GM19240 (cell line): ENCODE measurements around the gene VENTX.
"Not testable (repeated sequence)": the region's sequence is repeated elsewhere in the genome, so short reads cannot be mapped to it uniquely, and the experiment has no call there.

Experiments
- DNase-seq: peaks from one replicate; pipeline ENCODE4 v3.0.0; 2011; ENCODE audit warnings: low spot score; ENCODE audit not compliant: insufficient read length

Gene VENTX

DNA sequence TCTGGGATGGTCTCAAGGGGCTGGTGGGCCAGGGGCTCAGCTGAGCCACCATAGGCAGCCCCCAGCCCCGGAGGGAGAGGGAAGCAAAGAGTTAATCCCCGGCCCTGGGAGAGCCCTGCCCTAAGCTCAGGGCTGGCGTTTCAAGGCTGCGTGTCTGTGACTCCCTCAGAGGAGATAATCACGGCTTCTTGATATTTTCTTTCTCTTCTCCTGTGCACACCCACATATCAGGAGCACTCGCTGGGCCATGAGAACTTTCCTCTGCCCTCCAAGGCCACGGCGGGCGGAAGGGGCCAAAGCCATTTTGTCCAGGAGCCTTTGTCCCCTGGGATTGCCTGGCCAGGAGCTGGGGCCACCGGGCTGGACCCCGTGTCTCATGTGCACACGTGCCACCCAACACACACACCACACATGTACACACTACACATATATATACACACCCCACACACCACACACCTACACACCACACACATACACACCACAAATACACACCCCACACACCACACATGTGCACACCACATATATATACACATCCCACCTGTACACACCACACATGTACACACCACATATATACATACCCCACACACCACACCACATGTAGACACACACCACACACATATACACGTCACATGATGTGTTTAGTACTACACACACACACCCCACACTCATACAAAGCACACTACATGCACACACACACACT, 16.9 kb downstream of the VENTX start:
- DNase-seq = no peak

DNA sequence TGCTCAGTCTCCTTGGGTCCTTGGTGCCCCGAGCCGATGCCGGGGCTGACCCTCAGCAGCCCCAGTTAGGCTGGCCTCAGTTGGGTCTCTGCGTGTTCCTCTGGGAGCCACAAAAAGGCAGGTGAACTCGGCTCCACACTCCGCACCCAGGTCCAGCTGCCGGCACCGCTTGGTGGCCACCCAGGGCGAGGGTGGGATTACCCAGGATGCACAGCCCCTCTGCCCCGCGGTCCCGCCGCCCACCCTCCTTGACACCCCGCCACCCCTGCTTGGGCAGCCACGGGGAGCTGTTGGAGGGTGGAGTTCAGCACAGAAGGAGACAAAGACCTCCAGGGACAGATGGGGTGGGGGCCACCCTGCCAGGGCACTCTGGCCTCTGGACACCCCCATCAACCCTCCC, 17.7 kb downstream of the VENTX start:
- DNase-seq = no peak

- DNase-seq = no peak
Measured at GRCh38 chr10:133257489-133258065, 19.9 kb downstream of the VENTX start.

DNA sequence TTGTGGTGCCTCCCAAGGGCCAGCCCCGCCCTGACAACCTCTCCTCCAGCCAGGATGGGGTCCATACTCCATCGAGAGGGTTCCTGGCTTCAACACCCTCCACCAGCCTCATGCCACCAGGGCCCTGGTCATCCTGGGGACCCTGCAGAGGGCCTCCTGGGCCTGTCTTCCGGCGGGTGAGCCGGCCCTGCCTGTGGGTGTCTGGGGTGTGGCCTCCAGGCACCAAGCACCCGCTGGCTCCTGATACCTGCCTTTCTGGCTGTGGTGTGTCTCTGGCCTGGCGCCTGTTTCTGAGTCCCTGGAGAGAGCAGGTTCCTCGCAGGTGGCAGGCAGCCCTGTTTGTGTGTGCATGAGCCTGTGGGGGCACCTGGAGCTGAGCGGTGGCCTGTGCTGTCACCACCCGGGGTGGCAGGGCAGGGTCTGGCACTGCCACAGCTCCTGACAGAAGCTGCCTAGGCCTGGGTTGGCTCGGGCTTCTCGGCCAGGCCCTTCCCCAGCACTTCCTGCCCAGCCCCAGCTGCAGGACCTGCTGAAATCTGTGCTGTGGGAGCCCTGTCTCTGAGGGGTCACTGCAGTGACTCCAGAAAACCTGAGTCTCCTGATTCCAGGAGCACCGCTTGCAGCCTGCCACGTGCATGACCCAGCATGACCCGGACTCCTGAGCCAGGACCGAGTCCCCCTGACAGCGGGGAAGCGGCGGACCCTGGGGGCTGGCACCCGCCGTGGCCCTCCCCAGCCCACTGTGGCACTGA, 20.6 kb downstream of the VENTX start:
- DNase-seq = no peak

DNA sequence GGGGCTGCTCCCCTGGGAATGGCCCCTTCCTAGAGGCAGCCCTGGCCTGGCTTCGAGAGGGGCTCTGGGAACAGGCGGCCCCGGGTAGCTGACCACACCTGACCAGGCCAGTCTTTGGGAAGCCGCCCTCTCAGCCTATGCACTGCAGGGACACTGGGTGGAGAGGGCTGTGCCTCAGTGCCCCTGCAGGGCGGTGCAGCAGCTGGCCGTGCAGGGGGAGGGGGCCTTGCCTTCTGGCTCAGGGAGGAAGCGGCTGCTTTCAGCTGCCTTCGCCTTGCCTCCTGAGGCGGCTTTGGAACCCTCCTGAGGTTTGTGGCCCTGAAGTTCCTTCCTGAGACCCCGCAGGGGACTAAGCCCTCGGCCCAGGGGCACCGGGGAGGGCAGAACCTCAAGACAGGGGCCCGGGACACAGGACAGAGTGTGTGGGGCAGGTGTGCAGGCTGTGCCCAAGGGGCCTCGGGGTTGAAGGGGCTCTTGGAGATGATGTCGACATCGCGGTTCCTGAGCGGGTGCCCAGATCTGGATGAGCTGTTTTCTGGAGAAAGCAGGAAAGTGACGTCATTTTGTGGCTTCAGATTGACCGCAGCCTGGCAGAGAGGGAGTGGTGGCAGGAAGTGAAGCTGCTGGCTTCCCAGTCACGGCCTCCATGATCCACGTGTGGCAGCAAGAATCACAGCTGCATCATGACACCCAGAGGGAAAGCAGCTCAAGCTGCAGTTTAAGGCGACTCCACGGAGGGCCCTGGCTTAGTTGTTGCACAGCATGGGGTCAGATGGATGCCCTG, 21.4 kb downstream of the VENTX start:
- DNase-seq = no peak

DNA sequence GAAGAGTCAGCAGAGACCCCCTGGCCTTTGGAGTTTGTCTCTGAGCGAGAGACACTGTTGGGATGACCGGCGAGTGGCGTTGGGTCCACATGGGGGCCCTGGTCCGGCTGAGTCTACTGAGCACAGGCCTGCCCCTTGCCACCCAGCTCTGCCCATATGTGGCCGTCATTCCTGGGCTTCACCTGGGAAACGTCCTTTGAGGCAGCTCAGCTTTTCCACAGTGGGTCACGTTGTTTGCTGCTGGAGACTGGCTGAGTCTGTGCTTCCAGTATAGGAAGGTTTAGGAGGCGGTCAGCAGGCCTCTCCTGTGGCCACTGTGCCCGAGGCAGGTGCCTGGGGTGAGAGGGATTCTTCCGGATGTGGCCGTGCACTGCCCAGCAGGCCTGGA, 21.9 kb downstream of the VENTX start:
- no peak for DNase-seq

GRCh38 chr10:133260895-133261725, 23.5 kb downstream of the VENTX start:
- peak; percentile 73 for DNase-seq

DNA sequence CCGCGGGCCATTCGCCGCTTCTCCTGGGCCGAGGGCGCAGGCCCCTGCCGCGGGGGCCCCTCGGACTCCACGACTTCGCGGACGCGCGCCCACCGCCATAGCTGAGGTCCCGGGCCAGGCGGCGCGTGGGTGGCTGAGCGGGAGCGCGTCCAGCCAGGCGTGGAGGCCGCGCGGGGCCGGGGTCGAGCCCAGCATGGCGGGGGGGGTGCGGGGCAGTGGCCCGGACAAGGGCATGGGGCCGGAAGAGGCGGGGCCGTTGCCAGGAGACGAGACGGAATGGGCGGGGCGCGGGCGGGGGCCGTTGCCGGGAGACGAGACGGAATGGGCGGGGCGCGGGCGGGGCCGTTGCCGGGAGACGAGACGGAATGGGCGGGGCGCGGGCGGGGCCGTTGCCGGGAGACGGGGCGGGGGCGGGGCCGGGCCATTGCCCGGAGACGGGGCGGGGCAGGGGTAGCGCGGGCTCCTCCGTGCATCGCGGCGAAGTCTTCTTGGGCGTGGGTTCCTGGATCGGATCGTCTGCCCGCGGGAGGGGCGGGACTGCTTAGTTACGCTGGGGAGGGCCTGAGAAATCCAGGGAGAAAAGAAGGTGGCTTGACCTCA, 24.2 kb downstream of the VENTX start:
- DNase-seq = peak; percentile 90

DNA sequence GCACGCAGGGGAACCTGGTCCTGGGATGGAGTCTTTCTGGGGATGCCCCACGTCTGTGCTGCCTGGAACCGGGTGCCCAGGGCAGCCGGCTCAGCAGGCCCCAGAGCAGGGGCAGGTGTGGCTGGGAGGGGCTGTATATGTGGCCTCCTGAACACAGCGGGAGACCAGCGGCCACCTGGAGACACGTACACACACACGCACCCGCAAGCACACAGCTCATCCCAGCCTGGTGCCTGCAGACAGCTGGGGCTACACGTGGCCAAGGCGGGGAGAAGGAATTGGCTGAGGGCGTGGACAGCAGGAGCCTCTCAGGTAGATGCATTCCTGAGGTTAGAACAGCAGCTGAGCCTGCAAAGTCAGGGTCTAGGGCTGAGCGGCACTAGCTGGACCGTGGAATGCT, 25.0 kb downstream of the VENTX start:
- DNase-seq = no peak

- no peak for DNase-seq
Measured at GRCh38 chr10:133263674-133264073, 26.0 kb downstream of the VENTX start.

- DNase-seq = no peak
Measured at GRCh38 chr10:133264461-133264860, 26.8 kb downstream of the VENTX start.

DNA sequence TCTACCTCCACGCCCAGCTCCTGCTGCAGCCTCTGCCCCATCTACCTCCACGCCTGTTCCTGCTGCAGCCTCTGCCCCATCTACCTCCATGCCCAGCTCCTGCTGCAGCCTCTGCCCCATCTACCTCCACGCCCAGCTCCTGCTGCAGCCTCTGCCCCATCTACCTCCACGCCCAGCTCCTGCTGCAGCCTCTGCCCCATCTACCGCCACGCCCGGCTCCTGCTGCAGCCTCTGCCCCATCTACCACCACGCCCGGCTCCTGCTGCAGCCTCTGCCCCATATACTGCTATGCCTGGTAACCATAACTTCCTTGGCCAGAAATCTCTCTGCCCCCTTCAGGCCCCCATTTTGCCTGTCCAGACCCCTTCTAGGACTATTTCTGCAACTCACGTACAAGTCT, 27.4 kb downstream of the VENTX start:
- DNase-seq = not testable (repeated sequence)

- no peak for DNase-seq
Measured at GRCh38 chr10:133266056-133266795, 28.6 kb downstream of the VENTX start.

DNA sequence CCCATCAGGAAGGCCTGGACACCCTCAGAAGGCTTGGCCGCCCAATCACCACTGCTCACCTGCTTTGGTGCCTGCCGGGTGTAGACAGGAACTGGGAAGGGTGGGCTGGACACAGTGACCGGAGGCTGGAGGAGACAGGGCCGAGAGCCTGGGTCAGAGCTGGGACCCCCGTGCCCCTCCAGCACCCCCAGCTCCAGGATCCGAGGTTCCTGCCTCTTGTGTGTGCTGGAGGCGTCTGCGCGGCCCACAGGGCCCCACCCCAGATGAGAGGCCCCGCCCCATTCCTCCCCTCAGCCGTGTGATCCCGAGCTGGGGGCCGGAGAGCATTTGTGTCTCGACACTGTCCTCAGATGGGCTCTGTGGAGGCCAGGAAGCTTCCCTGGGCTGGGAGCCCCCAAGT, 29.6 kb downstream of the VENTX start:
- DNase-seq = no peak

DNA sequence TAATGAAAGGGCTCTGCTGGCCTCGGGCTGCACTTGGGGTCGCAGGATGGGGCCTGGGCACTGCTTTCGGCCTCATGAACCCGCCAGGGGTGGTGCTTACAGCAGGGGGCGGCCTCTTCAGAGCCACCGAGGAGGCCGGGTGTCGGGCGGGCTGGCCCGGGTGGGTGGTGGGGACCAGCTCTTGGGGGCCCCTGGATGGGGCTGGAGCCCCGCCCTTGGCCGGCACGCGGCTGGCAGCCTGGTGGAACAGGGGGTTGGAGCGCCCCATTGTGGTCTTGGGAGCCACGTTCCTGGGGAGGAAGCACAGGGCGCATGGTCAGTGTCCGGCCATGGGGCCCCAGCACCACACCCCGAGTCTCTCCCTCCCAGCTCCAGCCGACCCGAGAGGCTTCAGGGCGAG, 30.2 kb downstream of the VENTX start:
- DNase-seq = no peak

DNA sequence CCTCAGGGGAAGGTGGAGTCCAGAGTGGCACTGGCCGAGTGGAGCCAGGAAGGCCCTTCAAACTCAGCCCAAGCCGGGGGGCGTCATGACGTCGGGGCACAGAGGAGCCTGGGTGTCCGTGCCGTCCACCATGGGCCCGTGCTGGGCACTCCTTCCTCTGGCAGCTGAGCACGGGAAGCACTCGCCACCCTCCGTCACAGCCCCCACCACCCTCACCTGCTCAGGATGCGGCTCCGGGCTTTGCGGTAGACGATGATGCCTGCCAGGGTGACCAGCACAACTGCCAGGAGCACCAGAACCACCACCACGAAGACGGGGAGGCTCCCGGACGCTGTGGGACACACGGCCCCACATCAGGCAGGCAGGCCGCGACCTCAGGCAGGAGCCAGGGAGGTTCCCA, 30.9 kb downstream of the VENTX start:
- no peak for DNase-seq

DNA sequence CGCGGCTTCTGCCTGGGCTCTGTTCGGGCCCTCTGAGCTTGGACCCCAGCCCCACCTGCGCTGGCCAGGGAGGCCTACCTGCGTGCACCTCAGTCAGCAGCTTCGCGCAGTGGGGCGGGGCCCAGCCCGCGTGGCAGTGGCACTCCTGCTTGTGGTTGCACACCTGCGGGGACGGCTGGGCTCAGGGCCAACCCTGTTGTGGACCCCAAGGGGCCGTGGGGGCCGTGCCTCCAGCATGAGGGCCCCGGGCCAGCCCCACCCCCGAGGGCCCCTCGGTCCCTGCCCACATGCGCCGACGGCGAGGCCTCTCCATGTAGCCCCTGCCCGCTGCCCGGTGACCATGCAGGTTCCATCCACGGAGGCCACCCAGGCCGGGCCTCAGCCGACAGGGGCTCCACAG, 31.7 kb downstream of the VENTX start:
- no peak for DNase-seq

DNA sequence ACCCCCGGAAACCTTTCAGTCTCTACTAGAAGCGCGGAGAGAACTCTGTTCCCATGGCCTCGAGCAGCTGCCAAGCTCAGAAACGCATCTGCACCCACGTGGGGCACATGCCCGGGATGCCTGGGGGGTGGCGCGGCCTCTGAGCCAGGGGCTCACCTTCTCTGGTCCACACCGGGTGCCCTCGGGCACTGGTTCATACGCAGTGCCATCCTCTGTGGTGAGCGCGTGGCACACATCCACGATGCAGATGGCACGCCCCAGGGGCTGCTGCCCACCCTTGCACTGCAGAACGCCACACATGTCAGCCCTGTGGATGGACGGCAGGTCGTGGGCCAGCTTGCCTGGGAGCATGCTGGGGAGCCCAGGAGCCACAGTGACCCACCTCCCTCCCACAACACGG, 32.5 kb downstream of the VENTX start:
- no peak for DNase-seq

DNA sequence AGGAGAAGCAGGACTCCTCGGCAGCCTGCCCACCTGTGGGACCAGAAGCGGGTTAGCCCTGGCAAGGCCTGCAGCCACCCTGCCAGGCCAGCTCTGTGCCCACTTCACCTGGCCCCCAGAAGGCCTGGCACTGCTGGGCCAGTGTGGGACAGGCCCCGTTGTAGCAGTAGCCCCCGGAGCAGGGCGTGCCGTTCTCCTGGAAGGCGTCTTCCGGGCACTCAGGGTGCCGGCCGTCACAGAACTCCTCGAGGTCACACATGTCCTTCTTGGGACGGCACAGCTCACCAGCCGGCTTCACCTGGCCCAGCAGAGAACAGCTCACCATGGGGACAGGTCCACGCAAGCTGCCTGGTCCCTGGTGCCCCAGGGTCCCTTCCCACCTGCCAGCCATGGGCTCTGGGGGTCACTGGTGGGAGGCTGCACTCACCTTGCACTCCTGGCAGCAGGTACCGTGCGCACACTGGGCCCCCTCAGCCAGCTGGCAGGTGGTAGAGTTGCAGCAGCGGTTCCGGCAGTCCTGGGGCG, 33.2 kb downstream of the VENTX start:
- no peak for DNase-seq
